DND-41 (cell line): ENCODE measurements around the gene TRPM3.

Experiments used
- ATAC-seq: fragments of 200-7000 bp; cut with Tn5 transposase; 3 replicates; pipeline ENCODE4 v1.9.1; 2021; ENCODE audit warnings: low read depth; ENCODE audit not compliant: insufficient read depth
- DNase-seq: peaks from one replicate; pipeline ENCODE4 v3.0.0-alpha.2; 2020
- H2AFZ ChIP-seq: 2 replicates; pipeline ENCODE4 v1.6.0; 2012; ENCODE audit warnings: low read depth, low read length
- H3K27ac ChIP-seq: 2 replicates; pipeline ENCODE4 v1.5.1; 2012; ENCODE audit warnings: low read length, inconsistent platforms
- H3K27me3 ChIP-seq: fragments of 200-600 bp; sonication (generic); 2 replicates; pipeline ENCODE4 v1.6.0; 2012; ENCODE audit warnings: low read length, mild to moderate bottlenecking, inconsistent platforms; ENCODE audit not compliant: insufficient read depth, poor library complexity
- H3K36me3 ChIP-seq: 2 replicates; pipeline ENCODE4 v1.5.1; 2012; ENCODE audit warnings: low read length, inconsistent platforms; ENCODE audit not compliant: insufficient read depth
- H3K4me1 ChIP-seq: 2 replicates; pipeline ENCODE4 v1.5.1; 2012; ENCODE audit warnings: mild to moderate bottlenecking, low read length; ENCODE audit not compliant: insufficient read depth
- H3K4me2 ChIP-seq: 2 replicates; pipeline ENCODE4 v1.6.0; 2012; ENCODE audit warnings: mild to moderate bottlenecking, moderate library complexity, low read length, inconsistent platforms; ENCODE audit not compliant: insufficient read depth
- H3K4me3 ChIP-seq, 2 experiments: fragments of 200-600 bp in 1 of 2; shearing (Covaris generic) in 1 of 2; 2 replicates each; pipeline ENCODE4 v1.5.1; 2012 to 2016; ENCODE audit warnings: inconsistent platforms in 2 of 2, low read length in 2 of 2, mild to moderate bottlenecking in 2 of 2, low read depth in 1 of 2, moderate library complexity in 1 of 2
- H3K79me2 ChIP-seq: 2 replicates; pipeline ENCODE4 v1.6.0; 2012; ENCODE audit warnings: low read length, inconsistent platforms; ENCODE audit not compliant: insufficient read depth
- H3K9ac ChIP-seq: 2 replicates; pipeline ENCODE4 v1.6.0; 2012; ENCODE audit warnings: low read depth, mild to moderate bottlenecking, inconsistent platforms, low read length, moderate library complexity
- H3K9me3 ChIP-seq: 2 replicates; pipeline ENCODE4 v1.5.1; 2012; ENCODE audit warnings: low read length, moderate library complexity, mild to moderate bottlenecking, inconsistent platforms; ENCODE audit not compliant: insufficient read depth, severe bottlenecking
- H4K20me1 ChIP-seq: 2 replicates; pipeline ENCODE4 v1.6.0; 2012; ENCODE audit warnings: low read length; ENCODE audit not compliant: insufficient read depth
- CTCF ChIP-seq: IDR thresholded peaks from 2 replicates; pipeline ENCODE4 v1.5.1; 2012; ENCODE audit warnings: borderline replicate concordance, low read length, moderate library complexity, mild to moderate bottlenecking; ENCODE audit not compliant: poor library complexity, severe bottlenecking; ENCODE audit errors: extremely low read depth
- EZH2 ChIP-seq: IDR thresholded peaks from 3 replicates; pipeline ENCODE4 v1.6.1; 2012; ENCODE audit warnings: borderline replicate concordance, low read depth, mild to moderate bottlenecking, moderate library complexity, low read length, inconsistent platforms; ENCODE audit not compliant: severe bottlenecking

The TRPM3 gene

GRCh38 chr9:70607926-70608325 lies 513.5 kb downstream of the TRPM3 start:
- DNase-seq (no peak), ATAC-seq (no peak)
- no peaks in the 10 kb centered on the region for H3K79me2 ChIP-seq
- no peak overlapping the region for H3K4me3 ChIP-seq
- no peaks in the 10 kb centered on the region for H3K4me1 ChIP-seq
- H3K9ac ChIP-seq = no peak overlapping the region
- H3K27ac ChIP-seq = no peak overlapping the region
- no peaks in the 10 kb centered on the region for H4K20me1 ChIP-seq
- H3K9me3 ChIP-seq = no peaks in the 10 kb centered on the region
- TF ChIP-seq CTCF = no peak
- no peak for TF ChIP-seq EZH2
- H3K27me3 ChIP-seq = no peaks in the 10 kb centered on the region
- no peak overlapping the region for H3K4me2 ChIP-seq
- no peak overlapping the region for H2AFZ ChIP-seq
- no peaks in the 10 kb centered on the region for H3K36me3 ChIP-seq

GRCh38 chr9:70607329-70607728 lies 514.1 kb downstream of the TRPM3 start:
- ATAC-seq (no peak), DNase-seq (no peak)
- Histone ChIP-seq H4K20me1 (no peaks in the 10 kb centered on the region), H3K4me2 (no peak overlapping the region), H3K9ac (no peak overlapping the region), H3K36me3 (no peaks in the 10 kb centered on the region), H3K9me3 (no peaks in the 10 kb centered on the region), H3K79me2 (no peaks in the 10 kb centered on the region), H3K27me3 (no peaks in the 10 kb centered on the region), H3K4me3 (no peak overlapping the region), H3K4me1 (no peaks in the 10 kb centered on the region), H2AFZ (no peak overlapping the region), H3K27ac (no peak overlapping the region)
- no peak for TF ChIP-seq EZH2
- TF ChIP-seq CTCF = no peak

DNA sequence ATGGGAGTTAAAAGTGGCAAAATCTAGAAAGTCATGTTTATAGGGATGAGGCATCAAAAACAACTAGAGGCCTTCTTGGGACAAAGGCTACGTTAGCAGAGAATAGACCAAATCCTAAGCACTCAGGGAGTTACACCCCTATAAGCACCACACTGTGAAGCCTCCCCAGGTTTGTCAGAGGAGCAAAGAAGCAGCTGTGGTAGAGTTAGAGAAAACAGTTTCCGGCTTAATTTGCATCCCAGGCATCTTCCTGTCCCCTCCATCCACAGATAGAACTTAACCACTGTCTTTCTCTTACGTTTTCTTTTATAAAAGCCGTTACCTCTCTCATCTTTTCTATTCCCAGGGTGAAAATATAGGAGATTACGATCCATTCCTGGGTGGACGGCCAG lies 518.4 kb downstream of the TRPM3 start:
- Histone ChIP-seq H3K27ac (no peak overlapping the region), H3K9ac (no peak overlapping the region), H4K20me1 (no peaks in the 10 kb centered on the region), H3K4me1 (no peaks in the 10 kb centered on the region), H3K79me2 (no peaks in the 10 kb centered on the region), H3K36me3 (no peaks in the 10 kb centered on the region), H3K4me3 (no peak overlapping the region), H3K4me2 (no peak overlapping the region), H3K9me3 (no peaks in the 10 kb centered on the region), H3K27me3 (no peaks in the 10 kb centered on the region), H2AFZ (no peak overlapping the region)
- DNase-seq (no peak), ATAC-seq (no peak)
- TF ChIP-seq CTCF = no peak
- no peak for TF ChIP-seq EZH2
